ENCODE data around the gene KIAA0232. TPM values are rescaled to one million over a fixed set of nuclear protein-coding genes. Genes with fewer than 3 reads are reported as not detected.

Gene KIAA0232, protein sequence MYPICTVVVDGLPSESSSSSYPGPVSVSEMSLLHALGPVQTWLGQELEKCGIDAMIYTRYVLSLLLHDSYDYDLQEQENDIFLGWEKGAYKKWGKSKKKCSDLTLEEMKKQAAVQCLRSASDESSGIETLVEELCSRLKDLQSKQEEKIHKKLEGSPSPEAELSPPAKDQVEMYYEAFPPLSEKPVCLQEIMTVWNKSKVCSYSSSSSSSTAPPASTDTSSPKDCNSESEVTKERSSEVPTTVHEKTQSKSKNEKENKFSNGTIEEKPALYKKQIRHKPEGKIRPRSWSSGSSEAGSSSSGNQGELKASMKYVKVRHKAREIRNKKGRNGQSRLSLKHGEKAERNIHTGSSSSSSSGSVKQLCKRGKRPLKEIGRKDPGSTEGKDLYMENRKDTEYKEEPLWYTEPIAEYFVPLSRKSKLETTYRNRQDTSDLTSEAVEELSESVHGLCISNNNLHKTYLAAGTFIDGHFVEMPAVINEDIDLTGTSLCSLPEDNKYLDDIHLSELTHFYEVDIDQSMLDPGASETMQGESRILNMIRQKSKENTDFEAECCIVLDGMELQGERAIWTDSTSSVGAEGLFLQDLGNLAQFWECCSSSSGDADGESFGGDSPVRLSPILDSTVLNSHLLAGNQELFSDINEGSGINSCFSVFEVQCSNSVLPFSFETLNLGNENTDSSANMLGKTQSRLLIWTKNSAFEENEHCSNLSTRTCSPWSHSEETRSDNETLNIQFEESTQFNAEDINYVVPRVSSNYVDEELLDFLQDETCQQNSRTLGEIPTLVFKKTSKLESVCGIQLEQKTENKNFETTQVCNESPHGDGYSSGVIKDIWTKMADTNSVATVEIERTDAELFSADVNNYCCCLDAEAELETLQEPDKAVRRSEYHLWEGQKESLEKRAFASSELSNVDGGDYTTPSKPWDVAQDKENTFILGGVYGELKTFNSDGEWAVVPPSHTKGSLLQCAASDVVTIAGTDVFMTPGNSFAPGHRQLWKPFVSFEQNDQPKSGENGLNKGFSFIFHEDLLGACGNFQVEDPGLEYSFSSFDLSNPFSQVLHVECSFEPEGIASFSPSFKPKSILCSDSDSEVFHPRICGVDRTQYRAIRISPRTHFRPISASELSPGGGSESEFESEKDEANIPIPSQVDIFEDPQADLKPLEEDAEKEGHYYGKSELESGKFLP (N-terminal part only)
- polyA plus RNA-seq (2013, experiment 1 of 2) = 25.0 TPM
- polyA plus RNA-seq (2013, experiment 2 of 2) = 20.5 TPM

DNA sequence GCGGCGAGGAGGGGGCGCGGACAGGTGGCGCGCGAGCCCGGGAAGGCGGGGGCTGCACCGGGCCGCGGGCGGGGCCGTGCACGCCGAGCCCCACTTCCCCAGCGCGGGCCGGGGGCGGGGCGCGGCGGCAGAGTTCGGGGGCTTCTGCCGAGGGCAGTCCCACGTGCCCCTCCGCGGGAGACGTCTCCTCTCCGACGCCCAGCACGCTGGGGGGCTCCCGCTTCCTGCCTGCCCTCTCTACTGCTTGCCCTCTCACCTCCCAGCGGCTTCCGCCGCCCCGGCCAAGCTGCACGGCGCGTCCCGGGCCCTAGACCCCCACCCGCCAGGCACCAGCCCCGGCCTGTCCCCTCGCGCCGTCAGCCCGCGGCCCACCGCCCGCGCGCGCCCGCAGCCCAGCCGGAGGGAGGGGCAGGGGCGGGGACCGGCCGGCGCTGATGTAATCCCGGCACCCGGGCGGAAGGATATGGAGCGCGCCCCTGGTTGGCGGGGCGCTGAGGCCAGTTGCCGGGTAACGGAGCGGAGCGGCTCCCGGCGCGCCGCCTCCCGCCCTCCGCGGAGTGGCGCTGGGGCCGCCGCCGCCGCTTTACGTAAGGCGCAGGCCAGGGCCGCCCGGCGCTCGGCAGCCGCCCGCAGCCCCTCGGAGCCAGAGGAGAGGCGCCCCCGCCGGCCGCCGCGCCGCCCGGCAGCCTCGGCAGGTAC, at the start of gene KIAA0232:
Gene KIAA0232, plus strand, starts transcription at position 581 of the 699 bp plus-strand sequence. CDS start 41,727 bp downstream, outside the sequence.
- H3K36me3 ChIP-seq (ENCODE audit: control insufficient read depth, insufficient read depth, low read length) = peaks cover 18% of the 10 kb centered on the region
- H3K27ac ChIP-seq (ENCODE audit: low read depth, low read length, severe bottlenecking) = peak within 1 kb of the TSS; percentile 94
- WGBS, 2 experiments (ENCODE audit: insufficient coverage in 2 of 2) = 1% methylated on average over 67 to 79 of the region's 100 CpGs
- no peaks in the 10 kb centered on the region for H3K9me3 ChIP-seq (ENCODE audit: control insufficient read depth, low read length)
- peaks cover 30% of the 10 kb centered on the region for H3K4me1 ChIP-seq (ENCODE audit: control insufficient read depth, insufficient read depth, low read length, poor library complexity, severe bottlenecking)
- H3K4me3 ChIP-seq (ENCODE audit: extremely low read depth, insufficient read depth, low read length, poor library complexity, severe bottlenecking) = peak within 1 kb of the TSS; percentile 93

DNA sequence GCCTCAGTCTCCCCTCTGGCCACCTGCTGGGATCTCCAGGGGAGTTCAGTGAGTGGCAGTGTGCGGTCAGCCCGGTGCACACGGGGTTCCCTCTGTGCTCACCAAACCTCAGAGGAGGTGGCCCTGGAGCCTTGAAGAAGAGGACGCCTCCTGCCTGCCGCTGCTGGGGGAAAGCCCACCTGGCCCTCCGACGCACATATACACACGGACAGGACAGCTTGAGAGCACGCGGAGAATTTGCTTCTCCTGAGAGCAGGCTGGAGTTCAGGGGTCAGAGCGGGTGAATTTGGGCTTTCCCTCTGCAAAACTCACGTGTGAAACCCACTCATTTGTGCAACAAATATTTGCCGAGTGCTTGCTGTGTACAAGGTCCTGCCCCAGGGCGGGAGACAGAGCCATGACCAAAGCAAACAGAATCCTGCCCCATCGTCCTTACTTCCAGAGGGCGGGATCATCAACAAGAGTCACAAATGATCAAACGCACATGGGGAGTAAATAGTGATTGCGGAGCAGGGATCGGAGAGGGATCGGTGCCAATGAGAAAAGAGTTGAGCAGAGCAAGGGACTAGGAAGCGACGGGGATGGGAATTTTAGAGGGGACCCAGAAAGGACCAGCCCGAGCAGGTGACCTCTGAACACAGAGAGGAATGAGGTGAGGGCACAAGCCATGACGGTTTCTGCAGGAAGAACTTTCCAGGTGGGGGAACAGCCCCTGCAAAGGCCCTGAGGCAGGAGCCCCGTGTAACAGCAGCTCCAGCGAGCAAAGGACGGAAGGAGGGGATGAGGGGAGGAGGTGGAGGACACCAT, 49.0 kb upstream of the KIAA0232 start:
- no peak overlapping the region for H3K27ac ChIP-seq (ENCODE audit: low read depth, low read length, severe bottlenecking)
- H3K4me1 ChIP-seq (ENCODE audit: control insufficient read depth, insufficient read depth, low read length, poor library complexity, severe bottlenecking) = peaks cover 13% of the 10 kb centered on the region
- no peaks in the 10 kb centered on the region for H3K9me3 ChIP-seq (ENCODE audit: control insufficient read depth, low read length)
- H3K36me3 ChIP-seq (ENCODE audit: control insufficient read depth, insufficient read depth, low read length) = no peaks in the 10 kb centered on the region
- H3K4me3 ChIP-seq (ENCODE audit: extremely low read depth, insufficient read depth, low read length, poor library complexity, severe bottlenecking) = no peak overlapping the region
- WGBS, 2 experiments (ENCODE audit: insufficient coverage in 2 of 2) = 95% methylated on average over 24 to 26 of the region's 27 CpGs

DNA sequence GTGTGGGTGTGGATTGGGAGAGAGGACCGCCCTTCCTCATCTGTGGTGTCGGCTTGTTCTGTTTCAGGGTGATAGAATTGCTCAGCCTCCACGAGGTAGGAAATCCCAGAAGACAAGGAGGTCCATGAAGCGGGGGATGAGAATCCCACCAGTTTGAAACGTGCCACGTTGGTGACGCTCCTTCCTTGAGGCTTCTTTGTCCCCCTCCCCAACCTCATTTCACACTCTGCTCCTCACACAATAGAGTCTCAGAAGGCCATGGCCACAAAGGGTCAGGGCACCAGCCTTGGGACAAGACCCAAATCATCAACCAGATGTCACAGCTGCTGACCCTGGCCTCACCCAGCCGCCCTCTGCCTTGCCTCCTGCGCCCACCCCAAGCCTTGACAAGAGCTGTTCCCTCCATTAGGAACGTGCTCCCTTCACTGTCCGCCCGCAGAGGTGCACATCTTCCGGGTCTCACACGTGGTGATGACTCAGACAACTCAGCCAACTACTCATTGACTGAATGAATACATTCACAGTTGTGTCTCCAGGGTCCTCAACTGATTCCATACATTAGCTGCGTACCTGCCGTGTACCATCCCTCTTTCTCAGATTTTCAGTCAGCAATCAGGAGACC, 48.3 kb upstream of the KIAA0232 start:
- H3K36me3 ChIP-seq (ENCODE audit: control insufficient read depth, insufficient read depth, low read length) = no peaks in the 10 kb centered on the region
- H3K4me1 ChIP-seq (ENCODE audit: control insufficient read depth, insufficient read depth, low read length, poor library complexity, severe bottlenecking) = peaks cover 9% of the 10 kb centered on the region
- H3K4me3 ChIP-seq (ENCODE audit: extremely low read depth, insufficient read depth, low read length, poor library complexity, severe bottlenecking) = no peak overlapping the region
- no peaks in the 10 kb centered on the region for H3K9me3 ChIP-seq (ENCODE audit: control insufficient read depth, low read length)
- no peak overlapping the region for H3K27ac ChIP-seq (ENCODE audit: low read depth, low read length, severe bottlenecking)
- WGBS, 2 experiments (ENCODE audit: insufficient coverage in 2 of 2) = 93 to 95% methylated on average over 13 to 15 of the region's 16 CpGs

DNA sequence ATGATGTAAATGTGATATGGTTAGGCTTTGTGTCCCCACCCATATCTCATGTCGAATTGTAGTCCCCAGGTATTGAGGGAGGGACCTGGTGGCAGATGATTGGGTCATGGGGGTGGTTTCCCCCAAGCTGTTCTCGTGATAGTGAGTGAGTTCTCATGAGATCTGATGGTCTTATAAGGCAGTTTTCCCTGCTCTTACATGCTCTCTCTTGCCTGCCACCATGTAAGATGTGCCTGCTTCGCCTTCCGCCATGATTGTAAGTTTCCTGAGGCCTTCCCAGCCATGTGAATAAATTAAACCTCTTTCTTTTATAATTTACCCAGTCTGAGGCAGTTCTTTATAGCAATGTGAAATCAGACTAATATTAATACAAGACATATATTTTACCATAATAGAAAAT, 42.6 kb upstream of the KIAA0232 start:
- peaks cover 7% of the 10 kb centered on the region for H3K9me3 ChIP-seq (ENCODE audit: control insufficient read depth, low read length)
- H3K36me3 ChIP-seq (ENCODE audit: control insufficient read depth, insufficient read depth, low read length) = no peaks in the 10 kb centered on the region
- WGBS, 2 experiments (ENCODE audit: insufficient coverage in 2 of 2) = 87 to 95% methylated on average over 2 to 3 of the region's 4 CpGs
- no peak overlapping the region for H3K27ac ChIP-seq (ENCODE audit: low read depth, low read length, severe bottlenecking)
- no peaks in the 10 kb centered on the region for H3K4me1 ChIP-seq (ENCODE audit: control insufficient read depth, insufficient read depth, low read length, poor library complexity, severe bottlenecking)
- H3K4me3 ChIP-seq (ENCODE audit: extremely low read depth, insufficient read depth, low read length, poor library complexity, severe bottlenecking) = no peak overlapping the region

DNA sequence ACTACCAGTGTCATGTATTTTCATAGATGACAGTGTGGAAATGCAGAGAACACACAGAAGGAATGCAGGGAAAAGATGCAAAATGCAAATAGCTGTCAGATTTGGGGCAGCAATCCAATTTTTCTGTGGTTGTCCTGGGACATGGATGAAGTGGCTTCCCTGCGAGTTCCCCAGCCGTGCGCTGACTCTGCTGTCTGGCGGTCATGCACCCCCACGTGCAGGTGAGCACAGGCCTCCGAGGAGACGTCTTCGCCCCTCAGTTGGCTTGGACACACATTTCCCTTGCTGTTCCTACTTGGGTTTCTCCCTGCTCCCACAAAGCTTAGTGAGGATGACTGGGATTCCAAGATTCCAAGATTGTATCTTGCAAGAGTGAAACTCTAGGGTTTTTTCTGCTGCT, 42.2 kb upstream of the KIAA0232 start:
- Histone ChIP-seq H3K27ac (ENCODE audit: low read depth, low read length, severe bottlenecking) (no peak overlapping the region), H3K4me1 (ENCODE audit: control insufficient read depth, insufficient read depth, low read length, poor library complexity, severe bottlenecking) (no peaks in the 10 kb centered on the region), H3K36me3 (ENCODE audit: control insufficient read depth, insufficient read depth, low read length) (no peaks in the 10 kb centered on the region), H3K4me3 (ENCODE audit: extremely low read depth, insufficient read depth, low read length, poor library complexity, severe bottlenecking) (no peak overlapping the region), H3K9me3 (ENCODE audit: control insufficient read depth, low read length) (peaks cover 7% of the 10 kb centered on the region)
- WGBS, 2 experiments (ENCODE audit: insufficient coverage in 2 of 2) = 94 to 98% methylated on average over 8 of the region's 8 CpGs

DNA sequence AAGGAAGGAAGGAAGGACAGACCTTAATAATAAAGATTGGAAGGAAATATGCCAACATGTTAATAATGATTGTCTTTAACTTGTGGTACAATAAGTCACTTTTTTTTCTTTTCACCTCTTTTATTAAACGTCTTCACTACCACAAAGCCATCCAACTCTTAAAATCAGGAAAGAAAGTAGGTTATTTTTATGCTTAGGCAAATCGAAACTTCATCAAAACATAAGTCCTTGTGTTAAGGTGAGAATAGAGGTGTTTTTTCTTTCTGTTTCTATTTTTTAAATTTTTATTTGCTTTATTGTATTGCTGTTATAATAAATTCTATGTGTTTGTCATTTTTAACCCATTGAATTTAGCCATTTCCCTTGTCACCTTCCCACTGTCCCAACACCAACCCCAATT, 40.0 kb upstream of the KIAA0232 start:
- H3K4me3 ChIP-seq (ENCODE audit: extremely low read depth, insufficient read depth, low read length, poor library complexity, severe bottlenecking) = no peak overlapping the region
- H3K36me3 ChIP-seq (ENCODE audit: control insufficient read depth, insufficient read depth, low read length) = no peaks in the 10 kb centered on the region
- peaks cover 7% of the 10 kb centered on the region for H3K9me3 ChIP-seq (ENCODE audit: control insufficient read depth, low read length)
- no peak overlapping the region for H3K27ac ChIP-seq (ENCODE audit: low read depth, low read length, severe bottlenecking)
- no CpG with 5 or more reads among the region's 2 CpGs for WGBS, 2 experiments (ENCODE audit: insufficient coverage in 2 of 2)
- H3K4me1 ChIP-seq (ENCODE audit: control insufficient read depth, insufficient read depth, low read length, poor library complexity, severe bottlenecking) = peaks cover 6% of the 10 kb centered on the region

- Histone ChIP-seq H3K4me3 (ENCODE audit: extremely low read depth, insufficient read depth, low read length, poor library complexity, severe bottlenecking) (no peak overlapping the region), H3K36me3 (ENCODE audit: control insufficient read depth, insufficient read depth, low read length) (no peaks in the 10 kb centered on the region), H3K4me1 (ENCODE audit: control insufficient read depth, insufficient read depth, low read length, poor library complexity, severe bottlenecking) (peaks cover 6% of the 10 kb centered on the region), H3K9me3 (ENCODE audit: control insufficient read depth, low read length) (peaks cover 7% of the 10 kb centered on the region), H3K27ac (ENCODE audit: low read depth, low read length, severe bottlenecking) (no peak overlapping the region)
- WGBS, 2 experiments (ENCODE audit: insufficient coverage in 2 of 2) = 76 to 78% methylated on average over 5 to 7 of the region's 11 CpGs
Observed at GRCh38 chr4:6742989-6743388, 39.5 kb upstream of the KIAA0232 start.

DNA sequence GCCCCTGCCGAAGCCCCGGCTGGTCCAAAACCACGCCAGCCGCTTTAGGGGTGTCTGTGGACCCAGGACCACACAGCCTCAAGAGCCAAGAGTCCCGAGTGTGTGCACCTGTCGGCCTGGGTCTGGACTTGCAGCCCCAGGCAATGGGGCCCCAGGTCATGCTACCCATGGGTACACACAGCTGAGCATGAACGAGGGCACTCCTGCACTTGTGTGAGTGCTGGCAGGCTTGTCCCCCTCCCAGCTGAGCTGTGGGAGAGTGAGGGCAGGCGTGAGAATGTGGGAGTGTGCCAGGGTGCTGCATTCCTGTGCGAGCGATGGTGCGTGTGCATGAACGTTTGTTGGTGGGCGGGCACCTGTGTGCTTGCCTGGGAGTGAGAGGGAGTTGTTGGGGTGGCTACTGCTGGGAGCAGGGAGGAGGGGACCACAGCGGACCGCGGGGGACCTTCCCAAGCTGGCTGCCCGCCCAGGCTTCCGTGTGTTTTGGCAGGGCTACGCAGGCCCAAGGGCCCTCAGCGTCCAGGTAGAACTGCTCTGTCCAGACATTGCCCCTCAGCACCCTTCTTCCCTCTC, 35.7 kb upstream of the KIAA0232 start:
- Histone ChIP-seq H3K9me3 (ENCODE audit: control insufficient read depth, low read length) (peaks cover 4% of the 10 kb centered on the region), H3K27ac (ENCODE audit: low read depth, low read length, severe bottlenecking) (no peak overlapping the region), H3K4me3 (ENCODE audit: extremely low read depth, insufficient read depth, low read length, poor library complexity, severe bottlenecking) (no peak overlapping the region), H3K4me1 (ENCODE audit: control insufficient read depth, insufficient read depth, low read length, poor library complexity, severe bottlenecking) (peaks cover 14% of the 10 kb centered on the region), H3K36me3 (ENCODE audit: control insufficient read depth, insufficient read depth, low read length) (no peaks in the 10 kb centered on the region)
- WGBS, 2 experiments (ENCODE audit: insufficient coverage in 2 of 2) = 96% methylated on average over 13 to 15 of the region's 20 CpGs

Measured in mesodermal cell (in vitro differentiated cells).